ENCODE results near the gene COG8. TPM values are rescaled to one million over a fixed set of nuclear protein-coding genes. Genes with fewer than 3 reads are reported as not detected.

COG8 gene
- total and polyA plus RNA-seq, 2 experiments from 2014 or later, result 30.2 to 41.5 TPM

GRCh38 chr16:69324585-69325253 is 14.6 kb downstream of the COG8 start:
- Histone ChIP-seq H3K9me2 (replicated peaks; ENCODE audit: insufficient read depth) (no peaks in the 10 kb centered on the region), H3K79me2 (peaks cover 69% of the 10 kb centered on the region), H3K36me3 (replicated peaks; ENCODE audit: insufficient read depth, low read depth) (no peaks in the 10 kb centered on the region), H3K4me1 (ENCODE audit: insufficient read depth) (peaks cover 35% of the 10 kb centered on the region), H4K20me1 (ENCODE audit: insufficient read depth, poor library complexity, severe bottlenecking) (peaks cover 5% of the 10 kb centered on the region), H3K4me3 (no peak overlapping the region), H2AFZ (no peak overlapping the region), H3K9me3 (ENCODE audit: low read depth) (no peaks in the 10 kb centered on the region), H3K4me2 (no peak overlapping the region), H3K27me3 (no peaks in the 10 kb centered on the region), H3K27ac (peak overlapping the region; percentile 40)
- 88% methylated on average over 10 of the region's 10 CpGs for WGBS (ENCODE audit: low lambda C conversion rate, missing lambda C conversion rate)
- no peak for TF ChIP-seq EZH2phosphoT487 (IDR thresholded peaks at IDR 0.05; ENCODE audit: low read depth, severe bottlenecking, unreplicated experiment)
- TF ChIP-seq EZH2 (IDR thresholded peaks at IDR 0.05; ENCODE audit: borderline replicate concordance), result no peak
- no peak for TF ChIP-seq CTCF (IDR thresholded peaks at IDR 0.05; ENCODE audit: poor library complexity)
- no peak for DNase-seq (ENCODE audit: low spot score)

GRCh38 chr16:69324013-69324531 is 15.3 kb downstream of the COG8 start:
- no peak for TF ChIP-seq EZH2 (IDR thresholded peaks at IDR 0.05; ENCODE audit: borderline replicate concordance)
- TF ChIP-seq CTCF (IDR thresholded peaks at IDR 0.05; ENCODE audit: poor library complexity), result no peak
- no peak for TF ChIP-seq EZH2phosphoT487 (IDR thresholded peaks at IDR 0.05; ENCODE audit: low read depth, severe bottlenecking, unreplicated experiment)
- no peak overlapping the region for H3K27ac ChIP-seq
- H3K27me3 ChIP-seq, result no peaks in the 10 kb centered on the region
- peaks cover 5% of the 10 kb centered on the region for H4K20me1 ChIP-seq (ENCODE audit: insufficient read depth, poor library complexity, severe bottlenecking)
- H3K4me1 ChIP-seq (ENCODE audit: insufficient read depth), result peaks cover 30% of the 10 kb centered on the region
- no peak overlapping the region for H3K4me3 ChIP-seq
- peak; percentile 48 for DNase-seq (ENCODE audit: low spot score)
- 89% methylated on average over 8 of the region's 8 CpGs for WGBS (ENCODE audit: low lambda C conversion rate, missing lambda C conversion rate)
- H3K4me2 ChIP-seq, result no peak overlapping the region
- H3K79me2 ChIP-seq, result peaks cover 63% of the 10 kb centered on the region
- H3K9me3 ChIP-seq (ENCODE audit: low read depth), result no peaks in the 10 kb centered on the region
- no peaks in the 10 kb centered on the region for H3K9me2 ChIP-seq (replicated peaks; ENCODE audit: insufficient read depth)
- no peak overlapping the region for H2AFZ ChIP-seq
- H3K36me3 ChIP-seq (replicated peaks; ENCODE audit: insufficient read depth, low read depth), result no peaks in the 10 kb centered on the region

- H3K4me3 ChIP-seq, result no peak overlapping the region
- H3K27me3 ChIP-seq, result no peaks in the 10 kb centered on the region
- no peak overlapping the region for H3K4me2 ChIP-seq
- DNase-seq (ENCODE audit: low spot score), result no peak
- H4K20me1 ChIP-seq (ENCODE audit: insufficient read depth, poor library complexity, severe bottlenecking), result peaks cover 3% of the 10 kb centered on the region
- H2AFZ ChIP-seq, result no peak overlapping the region
- no peaks in the 10 kb centered on the region for H3K9me2 ChIP-seq (replicated peaks; ENCODE audit: insufficient read depth)
- H3K9me3 ChIP-seq (ENCODE audit: low read depth), result no peaks in the 10 kb centered on the region
- H3K4me1 ChIP-seq (ENCODE audit: insufficient read depth), result peaks cover 23% of the 10 kb centered on the region
- 96% methylated on average over 14 of the region's 14 CpGs for WGBS (ENCODE audit: low lambda C conversion rate, missing lambda C conversion rate)
- no peaks in the 10 kb centered on the region for H3K36me3 ChIP-seq (replicated peaks; ENCODE audit: insufficient read depth, low read depth)
- TF ChIP-seq EZH2phosphoT487 (IDR thresholded peaks at IDR 0.05; ENCODE audit: low read depth, severe bottlenecking, unreplicated experiment), result no peak
- peaks cover 56% of the 10 kb centered on the region for H3K79me2 ChIP-seq
- no peak overlapping the region for H3K27ac ChIP-seq
Measured at GRCh38 chr16:69323415-69323814, 15.9 kb downstream of the COG8 start.

- H3K9me2 ChIP-seq (replicated peaks; ENCODE audit: insufficient read depth), result no peaks in the 10 kb centered on the region
Measured at GRCh38 chr16:69322343-69322742, 17.0 kb downstream of the COG8 start.

More at GRCh38 chr16:69322343-69322742, 17.0 kb downstream of the COG8 start:
- Histone ChIP-seq H3K4me3 (no peak overlapping the region), H3K27me3 (no peaks in the 10 kb centered on the region), H3K9me3 (ENCODE audit: low read depth) (no peaks in the 10 kb centered on the region), H4K20me1 (ENCODE audit: insufficient read depth, poor library complexity, severe bottlenecking) (no peaks in the 10 kb centered on the region), H3K79me2 (peaks cover 45% of the 10 kb centered on the region), H3K4me2 (no peak overlapping the region), H3K4me1 (ENCODE audit: insufficient read depth) (peaks cover 14% of the 10 kb centered on the region), H3K27ac (no peak overlapping the region), H2AFZ (no peak overlapping the region), H3K36me3 (replicated peaks; ENCODE audit: insufficient read depth, low read depth) (no peaks in the 10 kb centered on the region)
- DNase-seq (ENCODE audit: low spot score), result no peak
- WGBS (ENCODE audit: low lambda C conversion rate, missing lambda C conversion rate), result 96% methylated on average over 7 of the region's 7 CpGs
- no peak for TF ChIP-seq EZH2phosphoT487 (IDR thresholded peaks at IDR 0.05; ENCODE audit: low read depth, severe bottlenecking, unreplicated experiment)
- no peak for TF ChIP-seq EZH2 (IDR thresholded peaks at IDR 0.05; ENCODE audit: borderline replicate concordance)
- no peak for TF ChIP-seq CTCF (IDR thresholded peaks at IDR 0.05; ENCODE audit: poor library complexity)
